Smooth muscle cell (in vitro differentiated cells): ENCODE measurements around the gene FGF8. TPM values are rescaled to one million over a fixed set of nuclear protein-coding genes. Genes with fewer than 3 reads are reported as not detected.

Source experiments
- DNase-seq: peaks from one replicate; lab custom pipeline; 2025; ENCODE audit not compliant: unreplicated experiment; lab: John Stamatoyannopoulos, UW
- H2AFZ ChIP-seq: fragments of 200-600 bp; sonication (generic); 2 replicates; pipeline ENCODE4 v1.6.0; 2016; ENCODE audit warnings: antibody characterized with exemption, low read depth, mild to moderate bottlenecking
- H3F3A ChIP-seq: fragments of 200-600 bp; sonication (generic); 2 replicates; pipeline ENCODE4 v1.6.0; 2017; ENCODE audit warnings: antibody characterized with exemption, low read depth
- H3K27ac ChIP-seq: fragments of 200-600 bp; sonication (generic); 2 replicates; pipeline ENCODE4 v1.5.1; 2016; ENCODE audit warnings: low read depth, mild to moderate bottlenecking
- H3K27me3 ChIP-seq: fragments of 200-600 bp; sonication (generic); 2 replicates; pipeline ENCODE4 v1.6.1; 2016; ENCODE audit warnings: low read depth, mild to moderate bottlenecking
- H3K36me3 ChIP-seq: fragments of 200-600 bp; sonication (generic); 2 replicates; pipeline ENCODE4 v1.5.1; 2016; ENCODE audit warnings: low read depth
- H3K4me1 ChIP-seq: fragments of 200-600 bp; sonication (generic); 2 replicates; pipeline ENCODE4 v1.5.1; 2016; ENCODE audit warnings: low read depth
- H3K4me2 ChIP-seq: fragments of 200-600 bp; sonication (generic); 2 replicates; pipeline ENCODE4 v1.6.0; 2016; ENCODE audit warnings: mild to moderate bottlenecking
- H3K4me3 ChIP-seq: fragments of 200-600 bp; sonication (generic); 2 replicates; pipeline ENCODE4 v1.5.1; 2016; ENCODE audit warnings: mild to moderate bottlenecking
- H3K79me2 ChIP-seq: fragments of 200-600 bp; sonication (generic); 2 replicates; pipeline ENCODE4 v1.6.0; 2016; ENCODE audit warnings: low read depth, mild to moderate bottlenecking
- H3K9ac ChIP-seq: fragments of 200-600 bp; sonication (generic); 2 replicates; pipeline ENCODE4 v1.6.0; 2016; ENCODE audit warnings: low read depth
- H3K9me3 ChIP-seq: fragments of 200-600 bp; sonication (generic); replicated peaks from 2 replicates; pipeline ENCODE4 v1.5.1; 2016; ENCODE audit warnings: low read depth
- H4K20me1 ChIP-seq: fragments of 200-600 bp; sonication (generic); 2 replicates; pipeline ENCODE4 v1.6.0; 2016; ENCODE audit warnings: low read depth
- WGBS: methylation state at CpG from one replicate; pipeline ENCODE4 v1.1.7; 2016; ENCODE audit warnings: low lambda C conversion rate; 5-methylcytosine and 5-hydroxymethylcytosine counted together
- polyA plus RNA-seq: library from polyadenylated mRNA; unstranded; fragments of >200 nt; fragmentation: Nextera tagmentation; extraction: Ambion mirVana; gene quantifications from 2 replicates; pipeline ENCODE4 v1.2.1, GENCODE V29; 2016
- total RNA-seq: library from RNA; depleted of rRNA; stranded (reverse); fragments of >200 nt; gene quantifications from 2 replicates; pipeline ENCODE4 v1.2.3, GENCODE V29; 2014
- TF ChIP-seq, protein P1 (sequence below): fragments of 200-600 bp; sonication (generic); IDR thresholded peaks from 2 replicates; pipeline ENCODE4 v1.5.1; 2017; ENCODE audit warnings: borderline replicate concordance, mild to moderate bottlenecking, antibody characterized with exemption; ENCODE audit not compliant: insufficient read depth, poor library complexity, severe bottlenecking

The FGF8 gene
- total and polyA plus RNA-seq, 2 experiments from 2014 or later = not detected

DNA sequence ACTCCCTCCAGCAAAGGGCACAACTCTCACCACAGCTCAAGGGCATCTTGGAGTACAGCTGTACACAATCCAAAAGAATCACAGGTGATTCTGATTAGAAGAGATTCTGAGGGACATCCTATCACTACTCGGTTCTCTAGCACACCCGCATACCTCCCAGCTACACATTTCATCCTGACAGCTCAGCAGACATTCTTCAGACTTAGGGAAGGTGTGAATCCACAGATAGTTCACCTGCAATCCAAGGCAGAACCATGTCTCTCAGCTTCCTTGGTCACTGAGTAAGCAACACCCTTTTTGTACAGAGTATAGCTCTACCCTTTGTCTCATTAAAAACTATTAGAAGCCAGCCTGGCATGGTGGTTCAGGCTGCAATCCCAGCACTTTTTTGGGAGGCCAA lies 54.1 kb downstream of the FGF8 start:
- H3K4me1 ChIP-seq = peaks cover 9% of the 10 kb centered on the region
- 83% methylated on average over 2 of the region's 2 CpGs for WGBS
- no peaks in the 10 kb centered on the region for H3K36me3 ChIP-seq
- peaks cover 4% of the 10 kb centered on the region for H3K27me3 ChIP-seq
- no peak overlapping the region for H3K4me3 ChIP-seq
- no peaks in the 10 kb centered on the region for H3K9me3 ChIP-seq
- TF ChIP-seq, protein P1, sequence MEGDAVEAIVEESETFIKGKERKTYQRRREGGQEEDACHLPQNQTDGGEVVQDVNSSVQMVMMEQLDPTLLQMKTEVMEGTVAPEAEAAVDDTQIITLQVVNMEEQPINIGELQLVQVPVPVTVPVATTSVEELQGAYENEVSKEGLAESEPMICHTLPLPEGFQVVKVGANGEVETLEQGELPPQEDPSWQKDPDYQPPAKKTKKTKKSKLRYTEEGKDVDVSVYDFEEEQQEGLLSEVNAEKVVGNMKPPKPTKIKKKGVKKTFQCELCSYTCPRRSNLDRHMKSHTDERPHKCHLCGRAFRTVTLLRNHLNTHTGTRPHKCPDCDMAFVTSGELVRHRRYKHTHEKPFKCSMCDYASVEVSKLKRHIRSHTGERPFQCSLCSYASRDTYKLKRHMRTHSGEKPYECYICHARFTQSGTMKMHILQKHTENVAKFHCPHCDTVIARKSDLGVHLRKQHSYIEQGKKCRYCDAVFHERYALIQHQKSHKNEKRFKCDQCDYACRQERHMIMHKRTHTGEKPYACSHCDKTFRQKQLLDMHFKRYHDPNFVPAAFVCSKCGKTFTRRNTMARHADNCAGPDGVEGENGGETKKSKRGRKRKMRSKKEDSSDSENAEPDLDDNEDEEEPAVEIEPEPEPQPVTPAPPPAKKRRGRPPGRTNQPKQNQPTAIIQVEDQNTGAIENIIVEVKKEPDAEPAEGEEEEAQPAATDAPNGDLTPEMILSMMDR = no peak
- DNase-seq = no peak
- no peak overlapping the region for H3K27ac ChIP-seq
- H3F3A ChIP-seq = no peaks in the 10 kb centered on the region
- H3K9ac ChIP-seq = no peak overlapping the region
- no peaks in the 10 kb centered on the region for H4K20me1 ChIP-seq
- H2AFZ ChIP-seq = no peak overlapping the region
- H3K4me2 ChIP-seq = no peak overlapping the region
- no peaks in the 10 kb centered on the region for H3K79me2 ChIP-seq

DNA sequence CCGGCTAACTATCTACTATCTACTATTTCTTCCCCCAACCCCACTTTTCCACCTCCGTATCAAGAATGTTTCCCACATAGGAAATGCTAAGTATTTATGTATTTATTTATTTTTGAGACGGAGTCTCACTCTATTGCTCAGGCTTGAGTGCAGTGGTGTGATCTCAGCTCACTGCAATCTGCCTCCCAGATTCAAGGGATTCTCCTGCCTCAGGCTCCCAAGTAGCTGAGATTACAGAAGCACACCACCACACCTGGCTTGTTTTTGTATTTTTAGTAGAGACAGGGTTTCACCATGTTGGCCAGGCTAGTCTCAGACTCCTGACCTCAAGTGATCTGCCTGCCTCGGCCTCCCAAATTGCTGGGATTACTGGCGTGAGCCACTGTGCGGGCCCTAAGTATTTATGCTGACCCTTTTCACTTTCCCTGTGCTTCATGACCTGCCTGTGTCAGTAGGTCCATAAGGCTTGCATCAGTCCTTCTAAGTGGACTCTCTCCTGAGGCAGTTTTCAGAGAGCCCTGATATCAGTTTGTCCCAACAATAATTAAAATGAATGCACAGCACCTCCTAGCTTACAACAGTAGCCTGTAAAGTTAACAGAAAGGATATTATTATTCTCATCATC lies 55.2 kb downstream of the FGF8 start:
- 84% methylated on average over 6 of the region's 6 CpGs for WGBS
- no peak overlapping the region for H3K4me2 ChIP-seq
- no peaks in the 10 kb centered on the region for H4K20me1 ChIP-seq

More for the DNA sequence above, 55.2 kb downstream of the FGF8 start:
- Histone ChIP-seq H3K79me2 (no peaks in the 10 kb centered on the region), H2AFZ (no peak overlapping the region), H3K27me3 (peaks cover 4% of the 10 kb centered on the region), H3K36me3 (no peaks in the 10 kb centered on the region), H3K27ac (no peak overlapping the region), H3K4me3 (no peak overlapping the region), H3K4me1 (peaks cover 9% of the 10 kb centered on the region), H3K9me3 (no peaks in the 10 kb centered on the region), H3K9ac (no peak overlapping the region), H3F3A (no peaks in the 10 kb centered on the region)
- TF ChIP-seq, protein P1 = no peak
- no peak for DNase-seq

Other genes with a start within 250 kb of the FGF8 start
- gene POLL, start 187.9 kb downstream of the FGF8 start, total RNA-seq = 9.9 and 14.6 TPM in 2 replicates
- gene POLL, start 187.9 kb downstream of the FGF8 start, polyA plus RNA-seq = 15.1 and 18.1 TPM in 2 replicates
- gene DPCD, start 187.8 kb downstream of the FGF8 start, total RNA-seq = 94.4 and 150 TPM in 2 replicates
- 106 and 116 TPM in 2 replicates for gene DPCD, start 187.8 kb downstream of the FGF8 start, polyA plus RNA-seq
- 12.0 and 12.1 TPM in 2 replicates for gene FBXW4, start 80.9 kb downstream of the FGF8 start, total RNA-seq
- 7.2 and 11.7 TPM in 2 replicates for gene FBXW4, start 80.9 kb downstream of the FGF8 start, polyA plus RNA-seq
- gene NPM3, start 7.3 kb upstream of the FGF8 start, total RNA-seq = 65.0 and 82.0 TPM in 2 replicates
- 10.2 and 10.5 TPM in 2 replicates for gene NPM3, start 7.3 kb upstream of the FGF8 start, polyA plus RNA-seq
- 98.6 and 135 TPM in 2 replicates for gene OGA, start 42.3 kb upstream of the FGF8 start, total RNA-seq
- gene OGA, start 42.3 kb upstream of the FGF8 start, polyA plus RNA-seq = 54.8 and 78.5 TPM in 2 replicates
- 1.3 and 3.9 TPM in 2 replicates for gene KCNIP2, start 67.7 kb upstream of the FGF8 start, total RNA-seq
- gene KCNIP2, start 67.7 kb upstream of the FGF8 start, polyA plus RNA-seq = 0.70 and 0.87 TPM in 2 replicates